ENCODE measurements around the gene SIRT4.
"Not testable (repeated sequence)": the region's sequence is repeated elsewhere in the genome, so short reads cannot be mapped to it uniquely, and the experiment has no call there.

The SIRT4 gene

DNA sequence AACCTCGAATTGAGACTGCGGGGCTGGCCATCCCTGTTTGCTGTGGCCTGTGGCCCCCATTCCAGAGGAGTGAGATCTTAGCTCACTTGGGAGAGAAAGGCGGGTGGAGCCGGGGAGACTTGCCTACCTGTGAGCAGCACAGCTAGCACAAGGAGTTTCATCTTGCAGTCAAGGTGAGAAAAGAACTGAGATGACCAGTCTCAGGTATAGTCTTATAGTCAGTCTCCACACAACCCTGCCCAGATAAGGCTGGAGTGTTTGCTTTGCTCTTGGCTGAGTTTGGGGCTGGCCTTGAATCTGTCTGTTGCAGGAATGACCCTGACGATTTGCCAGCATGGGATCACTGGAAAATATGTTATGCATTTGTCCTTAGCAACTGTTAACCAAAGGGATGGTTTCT, 25.5 kb downstream of the SIRT4 start, which contains the start of gene PLA2G1B:
TSS of gene PLA2G1B (minus strand) at position 187 of the 400 bp plus-strand sequence. CDS start at position 161, 26 bp downstream.
- TF ChIP-seq, protein P1, sequence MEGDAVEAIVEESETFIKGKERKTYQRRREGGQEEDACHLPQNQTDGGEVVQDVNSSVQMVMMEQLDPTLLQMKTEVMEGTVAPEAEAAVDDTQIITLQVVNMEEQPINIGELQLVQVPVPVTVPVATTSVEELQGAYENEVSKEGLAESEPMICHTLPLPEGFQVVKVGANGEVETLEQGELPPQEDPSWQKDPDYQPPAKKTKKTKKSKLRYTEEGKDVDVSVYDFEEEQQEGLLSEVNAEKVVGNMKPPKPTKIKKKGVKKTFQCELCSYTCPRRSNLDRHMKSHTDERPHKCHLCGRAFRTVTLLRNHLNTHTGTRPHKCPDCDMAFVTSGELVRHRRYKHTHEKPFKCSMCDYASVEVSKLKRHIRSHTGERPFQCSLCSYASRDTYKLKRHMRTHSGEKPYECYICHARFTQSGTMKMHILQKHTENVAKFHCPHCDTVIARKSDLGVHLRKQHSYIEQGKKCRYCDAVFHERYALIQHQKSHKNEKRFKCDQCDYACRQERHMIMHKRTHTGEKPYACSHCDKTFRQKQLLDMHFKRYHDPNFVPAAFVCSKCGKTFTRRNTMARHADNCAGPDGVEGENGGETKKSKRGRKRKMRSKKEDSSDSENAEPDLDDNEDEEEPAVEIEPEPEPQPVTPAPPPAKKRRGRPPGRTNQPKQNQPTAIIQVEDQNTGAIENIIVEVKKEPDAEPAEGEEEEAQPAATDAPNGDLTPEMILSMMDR (IDR thresholded peaks at IDR 0.05; ENCODE audit: control insufficient read depth, insufficient read depth, low read depth, low read length, missing control alignments), result no peak
- DNase-seq (ENCODE audit: low read depth), result no peak
- no peak within 1 kb of the TSS for H3K4me3 ChIP-seq (ENCODE audit: control insufficient read depth, low read depth, low read length)

DNA sequence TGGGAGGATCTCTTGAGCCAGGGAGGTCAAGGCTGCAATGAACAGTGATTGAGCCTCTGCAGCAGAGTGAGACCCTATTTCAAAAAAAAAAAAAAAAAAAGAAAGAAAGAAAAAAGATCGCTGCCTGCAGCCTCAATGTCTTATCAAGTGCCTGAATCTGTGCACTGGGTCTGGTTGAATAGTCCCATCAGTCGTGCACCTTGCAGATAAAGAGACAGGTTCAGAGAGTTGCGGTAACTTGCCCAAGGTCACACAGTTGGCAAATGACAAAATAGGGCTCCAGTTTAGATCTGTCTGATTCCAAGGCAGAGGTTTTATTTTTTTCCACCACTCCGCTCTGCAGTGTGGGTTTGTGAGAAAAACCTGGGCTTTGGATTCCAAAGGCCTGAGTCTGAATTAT, 26.1 kb downstream of the SIRT4 start:
- DNase-seq (ENCODE audit: low read depth), result no peak
- H3K4me3 ChIP-seq (ENCODE audit: control insufficient read depth, low read depth, low read length), result no peak overlapping the region
- TF ChIP-seq, protein P1 (IDR thresholded peaks at IDR 0.05; ENCODE audit: control insufficient read depth, insufficient read depth, low read depth, low read length, missing control alignments), result no peak

DNA sequence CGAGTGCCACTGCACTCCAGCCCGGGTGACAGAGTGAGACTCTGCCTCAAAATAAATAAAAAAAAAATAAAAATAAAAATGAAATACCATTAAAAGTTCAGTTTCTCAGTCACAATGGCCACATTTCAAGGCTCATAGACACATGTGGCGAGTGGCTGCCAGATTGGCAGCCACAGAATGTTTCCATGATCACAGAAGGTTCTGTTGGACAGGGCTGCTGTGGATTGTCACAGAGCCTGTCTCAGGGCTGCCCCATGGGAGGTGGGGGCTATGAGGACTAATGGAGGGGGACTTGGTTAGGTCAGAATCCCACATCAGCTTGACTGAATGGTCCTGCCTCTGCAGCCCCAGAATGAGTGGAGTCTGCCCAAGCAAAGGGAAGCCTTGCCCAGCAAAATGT, 29.3 kb downstream of the SIRT4 start:
- no peak overlapping the region for H3K4me3 ChIP-seq (ENCODE audit: control insufficient read depth, low read depth, low read length)
- TF ChIP-seq, protein P1 (IDR thresholded peaks at IDR 0.05; ENCODE audit: control insufficient read depth, insufficient read depth, low read depth, low read length, missing control alignments), result no peak
- DNase-seq (ENCODE audit: low read depth), result no peak

DNA sequence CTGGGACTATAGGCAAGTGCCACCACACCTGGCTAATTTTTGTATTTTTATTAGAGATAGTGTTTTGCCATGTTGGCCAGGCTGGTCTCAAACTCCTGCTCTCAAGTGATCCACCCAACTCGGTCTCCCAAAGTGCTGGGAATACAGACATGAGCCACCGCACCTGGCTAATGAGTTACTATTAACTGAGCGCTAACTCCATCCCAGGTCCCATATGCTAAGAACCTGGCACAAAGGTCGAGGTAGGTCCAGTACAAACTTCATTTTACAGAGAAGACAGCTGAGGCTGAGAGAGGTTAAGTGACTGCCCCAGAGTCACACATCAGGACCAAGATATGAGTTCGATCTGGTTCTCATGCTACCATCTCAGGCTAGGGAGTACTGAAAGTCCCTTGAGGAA, 29.9 kb downstream of the SIRT4 start:
- no peak for DNase-seq (ENCODE audit: low read depth)
- TF ChIP-seq, protein P1 (IDR thresholded peaks at IDR 0.05; ENCODE audit: control insufficient read depth, insufficient read depth, low read depth, low read length, missing control alignments), result no peak
- no peak overlapping the region for H3K4me3 ChIP-seq (ENCODE audit: control insufficient read depth, low read depth, low read length)

DNA sequence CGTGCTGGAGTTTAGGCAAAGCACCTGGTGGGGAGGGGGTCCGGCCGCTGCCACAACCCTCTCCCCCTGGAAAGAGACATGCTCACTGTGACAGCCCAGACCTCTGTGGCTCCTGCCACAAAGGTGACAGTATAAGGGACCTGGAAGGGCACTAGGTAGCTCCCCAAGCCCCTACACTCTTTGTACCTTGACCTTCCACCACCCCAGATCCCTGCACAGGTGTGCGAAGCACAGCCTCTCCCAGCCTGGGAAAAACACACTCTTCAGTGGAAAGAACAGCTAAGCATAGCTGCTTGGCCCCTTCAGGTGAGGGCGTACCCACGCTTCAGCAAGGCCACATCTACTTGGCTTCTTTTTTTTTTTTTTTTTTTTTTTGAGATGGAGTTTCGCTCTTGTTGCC, 30.4 kb downstream of the SIRT4 start:
- DNase-seq (ENCODE audit: low read depth), result no peak
- no peak overlapping the region for H3K4me3 ChIP-seq (ENCODE audit: control insufficient read depth, low read depth, low read length)
- TF ChIP-seq, protein P1 (IDR thresholded peaks at IDR 0.05; ENCODE audit: control insufficient read depth, insufficient read depth, low read depth, low read length, missing control alignments), result no peak

DNA sequence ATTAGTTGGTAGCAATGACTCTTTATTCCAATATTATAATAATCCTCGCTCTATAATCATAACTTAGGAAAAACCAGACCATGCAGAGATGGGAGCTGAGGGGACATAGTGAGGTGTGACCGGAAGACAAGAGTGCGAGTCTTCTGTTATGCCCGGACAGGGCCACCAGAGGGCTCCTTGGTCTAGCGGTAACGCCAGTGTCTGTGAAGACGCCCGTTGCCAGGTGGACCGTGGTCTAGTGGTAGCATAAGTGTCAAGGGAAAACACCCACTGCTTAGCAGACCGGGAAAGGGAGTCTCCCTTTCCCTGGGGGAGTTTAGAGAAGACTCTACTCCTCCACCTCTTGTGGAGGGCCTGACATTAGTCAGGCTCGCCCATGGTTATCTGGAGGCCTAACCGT, 33.3 kb downstream of the SIRT4 start:
- DNase-seq (ENCODE audit: low read depth); H3K4me3 ChIP-seq (ENCODE audit: control insufficient read depth, low read depth, low read length): not testable (repeated sequence)
- TF ChIP-seq, protein P1 (IDR thresholded peaks at IDR 0.05; ENCODE audit: control insufficient read depth, insufficient read depth, low read depth, low read length, missing control alignments), result peak; percentile 51

DNA sequence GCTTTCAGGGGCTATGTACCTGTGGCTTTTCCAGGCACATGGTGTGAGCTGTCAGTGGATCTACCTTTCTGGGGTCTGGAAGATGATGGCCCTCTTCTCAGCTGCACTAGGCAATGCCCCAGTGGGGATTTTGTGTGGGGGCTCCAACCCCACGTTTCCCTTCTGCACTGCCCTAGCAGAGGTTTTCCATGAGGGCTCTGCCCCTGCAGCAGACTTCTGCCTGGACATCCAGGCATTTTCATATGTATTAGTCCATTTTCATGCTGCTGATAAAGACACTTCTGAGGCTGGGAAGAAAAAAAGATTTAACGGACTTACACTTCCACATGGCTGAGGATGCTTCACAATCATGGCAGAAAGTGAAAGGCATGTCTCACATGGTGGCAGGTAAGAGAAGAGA, 34.3 kb downstream of the SIRT4 start:
- not testable (repeated sequence) for DNase-seq (ENCODE audit: low read depth); H3K4me3 ChIP-seq (ENCODE audit: control insufficient read depth, low read depth, low read length)

Data from AG09309 (cell line).